ENCODE measurements around the gene SLC25A24.

SLC25A24 gene

GRCh38 chr1:108130794-108131193 is 69.3 kb downstream of the SLC25A24 start:
- no peak for TF ChIP-seq CTCF (conservative IDR thresholded peaks at IDR 0.05; ENCODE audit: low read length)
- no peak for DNase-seq (ENCODE audit: low read depth)
- H3K4me3 ChIP-seq (ENCODE audit: low read length) = no peak overlapping the region

DNA sequence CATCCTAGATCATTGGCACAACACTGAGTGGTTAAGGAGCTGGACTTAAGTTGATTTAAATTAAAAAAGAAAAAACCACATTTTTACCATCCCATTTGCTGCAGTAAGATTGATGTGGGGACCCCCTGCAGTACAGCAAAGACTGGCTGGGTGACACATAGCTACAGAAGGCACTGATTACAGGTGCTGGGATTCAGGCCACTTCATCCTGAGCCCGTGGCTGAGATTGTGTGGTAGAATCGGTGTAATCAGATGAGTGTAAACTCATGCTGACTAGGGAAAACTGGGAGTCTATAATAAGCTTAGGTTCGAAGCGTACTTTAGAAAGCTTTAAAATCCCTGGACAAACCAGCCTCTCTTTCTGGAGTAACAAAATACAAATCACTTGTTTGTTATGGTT is 70.1 kb downstream of the SLC25A24 start:
- no peak overlapping the region for H3K4me3 ChIP-seq (ENCODE audit: low read length)
- TF ChIP-seq CTCF (conservative IDR thresholded peaks at IDR 0.05; ENCODE audit: low read length) = no peak
- no peak for DNase-seq (ENCODE audit: low read depth)

- no peak overlapping the region for H3K4me3 ChIP-seq (ENCODE audit: low read length)
- TF ChIP-seq CTCF (conservative IDR thresholded peaks at IDR 0.05; ENCODE audit: low read length) = peak; percentile 99
- peak; percentile 76 for DNase-seq (ENCODE audit: low read depth)
These were observed 74.6 kb downstream of the SLC25A24 start for GRCh38 chr1:108125312-108126138.

DNA sequence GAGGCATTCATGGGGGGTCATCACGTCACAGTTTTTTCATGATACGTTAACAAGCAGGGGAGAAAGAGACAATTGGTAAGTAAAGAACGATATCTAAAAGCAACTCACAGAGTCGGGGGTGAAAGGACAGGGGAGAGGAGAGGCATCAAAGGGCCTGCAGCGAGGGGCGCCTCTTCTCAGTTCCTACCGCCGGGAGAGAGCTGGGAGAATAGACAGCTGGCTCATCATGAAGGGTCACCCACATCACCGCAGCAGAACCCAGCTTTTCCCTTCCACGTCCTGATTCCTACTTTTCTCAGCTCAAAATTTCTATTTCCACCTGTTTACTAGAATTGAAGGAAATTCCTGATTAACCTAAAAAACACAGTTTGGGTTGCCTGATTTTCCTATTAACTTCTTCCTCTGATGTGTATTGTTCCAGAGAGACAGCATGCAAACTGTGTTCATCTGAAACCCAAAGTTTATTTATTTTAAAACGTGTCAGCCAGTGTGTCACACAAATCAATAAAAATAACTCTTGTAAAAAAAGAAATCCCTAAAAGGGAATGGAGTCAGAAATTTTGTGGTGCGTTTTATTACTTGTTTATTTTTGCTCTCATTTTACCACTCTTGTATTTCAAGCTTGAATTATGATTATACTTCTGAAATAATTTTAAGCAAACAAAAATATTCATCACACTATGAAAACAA is 75.4 kb downstream of the SLC25A24 start:
- no peak overlapping the region for H3K4me3 ChIP-seq (ENCODE audit: low read length)
- DNase-seq (ENCODE audit: low read depth) = no peak
- no peak for TF ChIP-seq CTCF (conservative IDR thresholded peaks at IDR 0.05; ENCODE audit: low read length)

DNA sequence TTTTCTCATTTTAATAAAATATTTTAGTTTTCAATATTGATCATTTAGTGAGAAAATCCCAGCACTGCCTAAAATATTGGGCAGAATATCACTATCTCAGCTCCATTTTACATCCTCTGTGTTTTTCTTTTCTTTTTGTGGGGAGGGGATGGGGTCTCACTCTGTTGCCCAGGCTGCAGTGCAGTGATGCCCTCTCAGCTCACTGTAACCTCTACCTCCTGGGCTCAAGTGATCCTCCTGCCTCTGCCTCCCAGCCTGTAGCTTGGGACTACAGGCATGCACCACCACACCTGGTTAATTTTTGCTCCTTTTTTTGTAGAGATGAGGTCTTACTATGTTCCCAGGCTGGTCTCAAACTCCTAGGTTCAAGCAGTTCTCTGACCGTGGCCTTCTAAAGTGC is 76.1 kb downstream of the SLC25A24 start:
- no peak for TF ChIP-seq CTCF (conservative IDR thresholded peaks at IDR 0.05; ENCODE audit: low read length)
- H3K4me3 ChIP-seq (ENCODE audit: low read length) = no peak overlapping the region
- no peak for DNase-seq (ENCODE audit: low read depth)

- no peak for TF ChIP-seq CTCF (conservative IDR thresholded peaks at IDR 0.05; ENCODE audit: low read length)
- no peak overlapping the region for H3K4me3 ChIP-seq (ENCODE audit: low read length)
- DNase-seq (ENCODE audit: low read depth) = no peak
These were observed 78.6 kb downstream of the SLC25A24 start for GRCh38 chr1:108121358-108122143.
